Inferior parietal cortex (tissue), 1 donor: ENCODE data around the gene SIRT3.

ENCODE experiments used
- DNase-seq: peaks from one replicate; pipeline ENCODE4 v3.0.0-alpha.2; 2016; ENCODE audit errors: extremely low spot score

Gene SIRT3

GRCh38 chr11:270451-271318 lies 34.5 kb upstream of the SIRT3 start:
- no peak for DNase-seq

GRCh38 chr11:269146-269890 lies 33.2 kb upstream of the SIRT3 start:
- DNase-seq = peak; percentile 33

- DNase-seq = peak; percentile 23
Observed at GRCh38 chr11:268716-269145, 32.6 kb upstream of the SIRT3 start.

GRCh38 chr11:267491-267994 lies 31.4 kb upstream of the SIRT3 start:
- no peak for DNase-seq

GRCh38 chr11:266676-267439 lies 30.7 kb upstream of the SIRT3 start:
- DNase-seq = no peak

GRCh38 chr11:261624-262023 lies 25.5 kb upstream of the SIRT3 start:
- no peak for DNase-seq

- no peak for DNase-seq
Observed at GRCh38 chr11:259413-259812, 23.3 kb upstream of the SIRT3 start.

- DNase-seq = no peak
Observed at GRCh38 chr11:257766-258493, 21.8 kb upstream of the SIRT3 start.

GRCh38 chr11:256952-257737 lies 21.0 kb upstream of the SIRT3 start:
- no peak for DNase-seq

- no peak for DNase-seq
Observed at GRCh38 chr11:255816-256215, 19.7 kb upstream of the SIRT3 start.

GRCh38 chr11:255176-255575 lies 19.0 kb upstream of the SIRT3 start:
- DNase-seq = no peak

- DNase-seq = no peak
Observed at GRCh38 chr11:253886-254270, 17.7 kb upstream of the SIRT3 start.

GRCh38 chr11:253160-253885 lies 17.2 kb upstream of the SIRT3 start:
- DNase-seq = no peak

GRCh38 chr11:252666-253065 lies 16.5 kb upstream of the SIRT3 start:
- no peak for DNase-seq

GRCh38 chr11:251550-251949 lies 15.4 kb upstream of the SIRT3 start:
- DNase-seq = no peak

GRCh38 chr11:250740-251299 lies 14.7 kb upstream of the SIRT3 start:
- peak; percentile 47 for DNase-seq

- no peak for DNase-seq
Observed at GRCh38 chr11:250274-250673, 14.1 kb upstream of the SIRT3 start.

- DNase-seq = no peak
Observed at GRCh38 chr11:249062-249461, 12.9 kb upstream of the SIRT3 start.

- no peak for DNase-seq
Observed at GRCh38 chr11:244376-244775, 8.2 kb upstream of the SIRT3 start.

- DNase-seq = no peak
Observed at GRCh38 chr11:241634-242033, 5.5 kb upstream of the SIRT3 start.
